ENCODE measurements around the gene REV3L. TPM values are rescaled to one million over a fixed set of nuclear protein-coding genes. Genes with fewer than 3 reads are reported as not detected.

The REV3L gene
- total and polyA plus RNA-seq, 9 of the 15 experiments (the other 6 are each of a cell fraction or from before 2014, with no cell fraction given), result 5.5 to 24.4 (median 14.4) TPM

DNA sequence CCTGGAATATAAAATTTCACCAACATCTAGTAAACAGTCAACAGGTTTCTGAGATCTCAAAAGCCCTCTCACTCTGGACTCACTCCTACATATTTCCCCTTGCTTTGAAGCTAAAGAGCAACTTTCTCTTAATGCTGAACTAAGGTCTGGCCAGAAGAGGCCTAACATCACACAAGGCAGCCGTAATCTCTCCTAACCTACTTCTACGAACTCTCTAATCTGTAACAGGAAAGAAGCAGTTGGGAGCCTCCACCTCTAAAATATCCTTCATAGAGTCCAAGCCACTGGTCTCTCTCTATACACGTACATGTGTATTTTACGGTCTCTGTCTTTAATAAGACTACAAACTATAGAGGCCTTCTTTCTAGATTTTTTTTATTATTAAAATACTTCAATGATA, 72.0 kb downstream of the REV3L start (continued):
- TF ChIP-seq, protein P1, sequence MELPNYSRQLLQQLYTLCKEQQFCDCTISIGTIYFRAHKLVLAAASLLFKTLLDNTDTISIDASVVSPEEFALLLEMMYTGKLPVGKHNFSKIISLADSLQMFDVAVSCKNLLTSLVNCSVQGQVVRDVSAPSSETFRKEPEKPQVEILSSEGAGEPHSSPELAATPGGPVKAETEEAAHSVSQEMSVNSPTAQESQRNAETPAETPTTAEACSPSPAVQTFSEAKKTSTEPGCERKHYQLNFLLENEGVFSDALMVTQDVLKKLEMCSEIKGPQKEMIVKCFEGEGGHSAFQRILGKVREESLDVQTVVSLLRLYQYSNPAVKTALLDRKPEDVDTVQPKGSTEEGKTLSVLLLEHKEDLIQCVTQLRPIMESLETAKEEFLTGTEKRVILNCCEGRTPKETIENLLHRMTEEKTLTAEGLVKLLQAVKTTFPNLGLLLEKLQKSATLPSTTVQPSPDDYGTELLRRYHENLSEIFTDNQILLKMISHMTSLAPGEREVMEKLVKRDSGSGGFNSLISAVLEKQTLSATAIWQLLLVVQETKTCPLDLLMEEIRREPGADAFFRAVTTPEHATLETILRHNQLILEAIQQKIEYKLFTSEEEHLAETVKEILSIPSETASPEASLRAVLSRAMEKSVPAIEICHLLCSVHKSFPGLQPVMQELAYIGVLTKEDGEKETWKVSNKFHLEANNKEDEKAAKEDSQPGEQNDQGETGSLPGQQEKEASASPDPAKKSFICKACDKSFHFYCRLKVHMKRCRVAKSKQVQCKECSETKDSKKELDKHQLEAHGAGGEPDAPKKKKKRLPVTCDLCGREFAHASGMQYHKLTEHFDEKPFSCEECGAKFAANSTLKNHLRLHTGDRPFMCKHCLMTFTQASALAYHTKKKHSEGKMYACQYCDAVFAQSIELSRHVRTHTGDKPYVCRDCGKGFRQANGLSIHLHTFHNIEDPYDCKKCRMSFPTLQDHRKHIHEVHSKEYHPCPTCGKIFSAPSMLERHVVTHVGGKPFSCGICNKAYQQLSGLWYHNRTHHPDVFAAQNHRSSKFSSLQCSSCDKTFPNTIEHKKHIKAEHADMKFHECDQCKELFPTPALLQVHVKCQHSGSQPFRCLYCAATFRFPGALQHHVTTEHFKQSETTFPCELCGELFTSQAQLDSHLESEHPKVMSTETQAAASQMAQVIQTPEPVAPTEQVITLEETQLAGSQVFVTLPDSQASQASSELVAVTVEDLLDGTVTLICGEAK (IDR thresholded peaks at IDR 0.05), result no peak
- TF ChIP-seq, protein P1 (CRISPR knock-in tag; IDR thresholded peaks at IDR 0.05), result no peak
- no peak for TF ChIP-seq FUS (optimal IDR thresholded peaks at IDR 0.05; ENCODE audit: low read depth, low read length)
- no peak for TF ChIP-seq XRCC4 (IDR thresholded peaks at IDR 0.05; ENCODE audit: extremely low read depth, insufficient read depth, insufficient read length)
- TF ChIP-seq RBM17 (IDR thresholded peaks at IDR 0.05; ENCODE audit: borderline replicate concordance, low read depth, low read length), result no peak
- 0 out of 2 replicates have a peak, but pooled peaks have one; percentile 28 for TF ChIP-seq NBN (IDR thresholded peaks at IDR 0.05; ENCODE audit: low read depth)
- 0 out of 4 replicates have a peak, but pooled peaks of 1 of the 2 experiments have one; percentile 46 for TF ChIP-seq FOXK2 (conservative IDR thresholded peaks at IDR 0.05 in 1 of 2, IDR thresholded peaks at IDR 0.05 in 1 of 2; ENCODE audit: low read depth in 2 of 2)
- 0 out of 2 replicates have a peak, but pooled peaks have one; percentile 25 for TF ChIP-seq LEF1 (IDR thresholded peaks at IDR 0.05)
- TF ChIP-seq TAF9B (IDR thresholded peaks at IDR 0.05; ENCODE audit: partially characterized antibody), result peak; percentile 11
- TF ChIP-seq RBM22 (IDR thresholded peaks at IDR 0.05; ENCODE audit: low read depth, low read length, poor library complexity, severe bottlenecking), result no peak
- TF ChIP-seq ZBTB33 (CRISPR knock-in tag; IDR thresholded peaks at IDR 0.05), result no peak
- no peak for TF ChIP-seq MCM2 (IDR thresholded peaks at IDR 0.05; ENCODE audit: low read depth)
- TF ChIP-seq NR2F6 (CRISPR knock-in tag; IDR thresholded peaks at IDR 0.05), result no peak
- TF ChIP-seq ZNF121 (CRISPR knock-in tag; conservative IDR thresholded peaks at IDR 0.05), result no peak
- no peak for TF ChIP-seq PURB (CRISPR knock-in tag; IDR thresholded peaks at IDR 0.05; ENCODE audit: low read depth)
- no peak for TF ChIP-seq SMARCE1 (IDR thresholded peaks at IDR 0.05)
- TF ChIP-seq TEAD2 (tag; IDR thresholded peaks at IDR 0.05), result no peak
- TF ChIP-seq XRCC5 (IDR thresholded peaks at IDR 0.05; ENCODE audit: low read depth, low read length), result no peak
- TF ChIP-seq KHSRP (IDR thresholded peaks at IDR 0.05), result no peak
- TF ChIP-seq ZBTB8A (IDR thresholded peaks at IDR 0.05; ENCODE audit: partially characterized antibody), result no peak
- TF ChIP-seq HSF4 (CRISPR knock-in tag; IDR thresholded peaks at IDR 0.05; ENCODE audit: borderline replicate concordance), result no peak
